Measurements from ENCODE around the gene USP6.
"Not testable (repeated sequence)": the region's sequence is repeated elsewhere in the genome, so short reads cannot be mapped to it uniquely, and the experiment has no call there.

Gene USP6

GRCh38 chr17:5164436-5164835 lies 48.6 kb downstream of the USP6 start:
- DNase-seq (ENCODE audit: low read depth), result no peak
- no peak overlapping the region for H3K4me3 ChIP-seq (ENCODE audit: control insufficient read depth, low read depth, low read length)
- no peak for TF ChIP-seq CTCF (IDR thresholded peaks at IDR 0.05; ENCODE audit: control insufficient read depth, insufficient read depth, low read depth, low read length, missing control alignments)

- not testable (repeated sequence) for H3K4me3 ChIP-seq (ENCODE audit: control insufficient read depth, low read depth, low read length)
- peak; percentile 57 for DNase-seq (ENCODE audit: low read depth)
These were observed 50.1 kb downstream of the USP6 start for GRCh38 chr17:5165791-5166564.

GRCh38 chr17:5175027-5175426 lies 59.2 kb downstream of the USP6 start:
- not testable (repeated sequence) for DNase-seq (ENCODE audit: low read depth); H3K4me3 ChIP-seq (ENCODE audit: control insufficient read depth, low read depth, low read length)

GRCh38 chr17:5179003-5179402 lies 63.2 kb downstream of the USP6 start:
- no peak for DNase-seq (ENCODE audit: low read depth)
- H3K4me3 ChIP-seq (ENCODE audit: control insufficient read depth, low read depth, low read length), result no peak overlapping the region
- TF ChIP-seq CTCF (IDR thresholded peaks at IDR 0.05; ENCODE audit: control insufficient read depth, insufficient read depth, low read depth, low read length, missing control alignments), result no peak

GRCh38 chr17:5181509-5182305 lies 65.9 kb downstream of the USP6 start:
- TF ChIP-seq CTCF (IDR thresholded peaks at IDR 0.05; ENCODE audit: control insufficient read depth, insufficient read depth, low read depth, low read length, missing control alignments), result no peak
- no peak for DNase-seq (ENCODE audit: low read depth)
- H3K4me3 ChIP-seq (ENCODE audit: control insufficient read depth, low read depth, low read length), result no peak overlapping the region

GRCh38 chr17:5182597-5183409 lies 67.0 kb downstream of the USP6 start:
- H3K4me3 ChIP-seq (ENCODE audit: control insufficient read depth, low read depth, low read length), result no peak overlapping the region
- no peak for TF ChIP-seq CTCF (IDR thresholded peaks at IDR 0.05; ENCODE audit: control insufficient read depth, insufficient read depth, low read depth, low read length, missing control alignments)
- no peak for DNase-seq (ENCODE audit: low read depth)

- no peak for TF ChIP-seq CTCF (IDR thresholded peaks at IDR 0.05; ENCODE audit: control insufficient read depth, insufficient read depth, low read depth, low read length, missing control alignments)
- no peak for DNase-seq (ENCODE audit: low read depth)
- H3K4me3 ChIP-seq (ENCODE audit: control insufficient read depth, low read depth, low read length), result no peak overlapping the region
These were observed 67.6 kb downstream of the USP6 start for GRCh38 chr17:5183410-5183793.

Data from AG09309 (cell line).